Renal cortex interstitium (tissue), 11 donors: ENCODE measurements around the gene TTLL11. TPM values are rescaled to one million over a fixed set of nuclear protein-coding genes. Genes with fewer than 3 reads are reported as not detected.
"Not testable (repeated sequence)": the region's sequence is repeated elsewhere in the genome, so short reads cannot be mapped to it uniquely, and the experiment has no call there.

Source experiments
- DNase-seq, 11 donors: peaks; one replicate each; pipeline ENCODE4 v3.0.0-alpha.2; 2013; ENCODE audit warnings: low read depth in 9 of 11, low spot score in 4 of 11; ENCODE audit errors: extremely low read depth in 1 of 11
- polyA plus RNA-seq, 3 donors: library from polyadenylated mRNA; unstranded; fragments of 120-200 nt; gene quantifications; one replicate each; pipeline ENCODE4 v1.2.1, GENCODE V29; 2013; ENCODE audit not compliant: insufficient read length in 3 of 3

Gene TTLL11
- polyA plus RNA-seq, 3 donors, result 6.8 to 8.5 (median 6.9) TPM

DNA sequence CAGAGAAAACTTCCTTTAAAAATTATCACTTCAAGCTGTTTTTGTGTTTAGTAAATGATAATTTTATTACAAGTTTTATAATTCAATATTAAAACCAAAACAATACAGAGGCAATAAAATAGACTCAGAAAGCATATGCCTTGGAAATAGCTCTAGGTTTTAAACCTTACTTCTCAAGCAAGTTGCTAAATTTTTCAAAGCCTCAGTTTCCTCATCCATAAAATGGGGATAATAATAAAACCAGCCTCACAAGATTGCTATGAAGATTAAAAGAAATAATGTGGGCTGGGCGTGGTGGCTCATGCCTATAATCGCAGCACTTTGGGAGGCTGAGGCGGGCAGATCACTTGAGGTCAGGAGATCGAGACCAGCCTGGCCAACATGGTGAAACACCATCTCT, 62.8 kb downstream of the TTLL11 start:
- DNase-seq, result no peak

DNA sequence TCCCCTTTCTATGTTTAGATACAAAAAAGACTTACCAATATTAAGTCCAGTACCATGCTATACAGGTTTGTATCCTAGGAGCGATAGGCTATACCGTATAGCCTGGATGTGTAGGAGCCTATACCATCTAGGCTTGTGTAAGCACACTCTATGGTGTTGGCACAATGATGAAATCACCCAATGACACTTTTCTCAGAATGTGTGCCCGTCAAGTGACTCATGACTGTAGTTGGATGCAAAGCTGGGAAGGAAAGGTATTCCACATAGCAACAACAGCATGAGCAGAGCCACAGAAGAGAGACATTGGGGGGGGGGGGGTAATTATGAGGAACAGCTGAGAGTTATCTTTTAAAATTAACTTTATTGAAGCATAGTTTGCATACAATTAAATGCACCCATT, 63.2 kb downstream of the TTLL11 start:
- no peak for DNase-seq

GRCh38 chr9:122028089-122028488, 65.0 kb downstream of the TTLL11 start:
- DNase-seq, result no peak

DNA sequence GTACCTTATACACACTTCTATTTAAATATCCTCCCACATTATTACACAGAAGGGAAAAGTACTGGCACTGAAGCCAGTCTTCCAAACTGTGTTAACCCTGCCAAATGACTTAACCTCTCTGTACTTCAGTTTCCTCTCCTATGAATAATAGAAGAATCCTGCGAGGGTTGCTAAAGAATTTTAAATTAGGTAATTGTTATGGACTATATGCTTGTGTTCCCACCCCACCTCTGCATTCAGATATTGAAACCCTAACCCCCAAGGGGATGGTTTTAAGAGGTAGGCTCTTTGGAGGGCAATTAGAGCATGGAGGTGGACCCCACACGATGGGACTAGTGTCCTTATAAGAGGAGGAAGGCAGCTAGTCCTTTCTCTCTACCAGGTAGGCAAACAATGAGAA, 72.7 kb downstream of the TTLL11 start:
- DNase-seq, result no peak

GRCh38 chr9:122016744-122017143, 76.4 kb downstream of the TTLL11 start:
- no peak for DNase-seq

GRCh38 chr9:122016309-122016708, 76.8 kb downstream of the TTLL11 start:
- DNase-seq, result no peak

- DNase-seq, result no peak
These were observed 77.8 kb downstream of the TTLL11 start for GRCh38 chr9:122015170-122015821.

GRCh38 chr9:122011818-122012498, 81.2 kb downstream of the TTLL11 start:
- DNase-seq, result no peak

DNA sequence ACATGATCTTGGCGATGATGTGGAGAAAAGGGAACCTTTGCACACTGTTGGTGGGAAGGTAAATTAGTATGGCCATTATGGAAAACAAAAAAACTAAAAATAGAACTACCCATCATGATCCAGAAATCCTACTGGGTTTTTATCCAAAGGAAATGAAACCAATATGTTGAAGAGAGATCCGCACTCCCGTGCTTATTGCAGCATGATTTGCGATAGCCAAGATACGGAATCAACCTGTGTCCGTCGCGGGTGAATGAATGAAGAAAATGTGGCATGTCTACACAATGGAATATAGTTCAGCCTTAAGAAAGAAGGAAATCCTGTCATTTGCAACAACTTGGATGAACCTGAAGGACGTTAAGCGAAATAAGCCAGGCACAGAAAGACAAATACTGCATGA, 84.5 kb downstream of the TTLL11 start:
- no peak for DNase-seq

DNA sequence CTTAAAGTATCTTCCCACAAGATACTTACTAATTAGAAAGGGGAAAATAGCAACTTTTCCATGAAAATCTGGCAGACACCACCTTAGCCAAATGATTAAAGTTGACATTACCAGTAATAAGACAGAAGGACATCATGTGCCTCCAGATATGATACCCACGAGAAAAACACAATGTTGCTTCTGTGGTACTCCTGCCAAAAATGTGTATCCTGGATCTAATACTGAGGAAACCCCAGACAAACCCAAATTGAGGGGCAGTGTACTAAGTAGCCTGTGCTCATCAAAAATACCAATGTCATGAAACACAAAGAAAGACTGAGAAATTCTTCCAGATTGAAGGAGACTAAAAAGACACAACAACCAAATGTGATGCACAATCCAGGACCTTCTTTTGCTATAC, 85.3 kb downstream of the TTLL11 start:
- no peak for DNase-seq

GRCh38 chr9:122005597-122005996, 87.5 kb downstream of the TTLL11 start:
- no peak for DNase-seq

DNA sequence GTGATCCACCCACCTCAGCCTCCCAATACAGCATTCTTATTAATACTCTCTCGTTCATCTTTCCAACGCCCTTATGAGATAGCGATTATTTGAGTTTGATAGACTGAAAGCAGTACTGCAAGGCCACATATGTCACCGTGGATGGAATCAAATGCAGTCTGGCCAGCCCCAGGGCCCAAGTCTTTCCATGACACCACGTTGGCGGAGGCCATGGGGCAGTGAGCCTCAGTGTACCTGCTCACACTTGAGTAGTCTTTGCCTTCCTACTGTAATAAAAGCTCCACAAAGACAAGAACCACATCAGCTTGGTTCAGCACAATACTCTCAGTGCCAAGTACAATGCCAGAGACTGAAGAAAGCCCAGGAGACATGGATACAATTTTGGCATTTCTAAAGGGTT, 88.5 kb downstream of the TTLL11 start:
- no peak for DNase-seq

DNA sequence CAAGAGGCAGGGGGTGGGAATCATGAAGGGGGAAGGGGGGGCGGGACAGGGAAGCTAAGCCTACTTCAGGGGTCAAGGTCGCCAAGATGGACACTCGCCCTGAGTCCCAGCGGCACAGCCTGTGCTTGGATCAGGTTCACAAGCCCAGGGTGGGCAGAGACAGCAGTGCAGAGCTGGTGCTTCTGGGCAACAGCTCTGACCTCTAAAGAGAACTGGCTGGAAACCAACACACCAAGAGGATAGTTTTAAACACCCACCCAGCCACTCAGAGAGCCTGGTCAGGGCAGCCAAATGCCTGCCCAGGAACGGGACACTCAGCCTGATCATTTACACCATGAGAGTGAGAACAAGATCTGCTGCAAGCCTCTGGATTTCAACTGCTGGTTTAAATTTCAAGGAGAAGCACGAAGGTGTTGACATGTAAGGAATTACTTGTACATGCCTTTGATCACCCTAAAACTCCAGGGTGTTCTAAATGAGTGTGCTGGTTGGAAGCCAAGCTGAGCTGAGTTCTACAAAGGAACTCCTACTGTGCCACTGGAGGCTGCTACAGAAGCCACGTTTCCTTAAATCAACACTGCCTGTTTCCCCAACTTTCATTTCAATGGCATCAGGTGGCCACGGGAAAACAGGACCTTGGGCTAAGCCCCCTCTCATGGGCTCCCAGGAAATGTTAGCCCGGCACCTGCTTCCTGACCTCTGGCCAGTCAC, 91.5 kb downstream of the TTLL11 start:
- DNase-seq, result no peak

GRCh38 chr9:122000526-122000925, 92.6 kb downstream of the TTLL11 start:
- not testable (repeated sequence) for DNase-seq

DNA sequence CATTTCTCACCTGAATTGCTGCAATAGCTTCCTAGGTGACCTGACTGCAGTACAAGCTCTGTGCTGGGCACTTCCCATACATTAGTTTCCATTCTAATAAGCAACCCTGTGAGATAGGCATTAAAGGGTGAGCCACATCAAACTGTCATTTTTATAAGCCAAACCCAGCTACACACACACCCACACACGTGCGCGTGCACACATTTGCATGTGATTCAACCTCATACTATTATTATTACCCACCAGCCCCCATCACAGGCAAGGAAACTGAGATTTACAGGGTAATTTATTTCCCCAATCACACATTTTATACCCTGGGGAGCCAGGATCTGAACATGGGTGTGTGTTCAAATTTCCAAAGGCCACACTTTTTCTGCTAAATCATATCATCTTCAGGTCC, 93.6 kb downstream of the TTLL11 start:
- DNase-seq, result no peak

- DNase-seq, result no peak
These were observed 94.5 kb downstream of the TTLL11 start for GRCh38 chr9:121998513-121999049.

- no peak for DNase-seq
These were observed 95.3 kb downstream of the TTLL11 start for GRCh38 chr9:121997791-121998190.

DNA sequence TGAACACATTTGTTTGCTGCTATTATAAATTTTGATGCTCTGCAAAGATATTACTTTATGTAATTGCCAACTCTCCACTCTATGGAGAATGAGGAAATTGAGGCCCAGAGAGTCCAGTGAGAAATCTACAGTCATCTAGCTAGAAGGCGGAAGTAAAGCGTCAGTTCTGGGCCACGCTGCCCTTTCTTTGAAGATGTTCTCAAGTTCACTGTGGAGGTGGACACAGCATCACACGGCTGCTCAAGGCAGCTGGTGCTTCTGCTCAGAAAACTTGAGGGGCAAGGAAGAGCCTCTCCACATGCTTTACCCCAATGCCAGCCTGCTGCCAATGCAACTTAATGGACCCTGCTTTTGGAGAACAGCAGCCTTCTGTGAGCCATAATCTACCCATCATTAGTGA, 96.3 kb downstream of the TTLL11 start:
- no peak for DNase-seq

DNA sequence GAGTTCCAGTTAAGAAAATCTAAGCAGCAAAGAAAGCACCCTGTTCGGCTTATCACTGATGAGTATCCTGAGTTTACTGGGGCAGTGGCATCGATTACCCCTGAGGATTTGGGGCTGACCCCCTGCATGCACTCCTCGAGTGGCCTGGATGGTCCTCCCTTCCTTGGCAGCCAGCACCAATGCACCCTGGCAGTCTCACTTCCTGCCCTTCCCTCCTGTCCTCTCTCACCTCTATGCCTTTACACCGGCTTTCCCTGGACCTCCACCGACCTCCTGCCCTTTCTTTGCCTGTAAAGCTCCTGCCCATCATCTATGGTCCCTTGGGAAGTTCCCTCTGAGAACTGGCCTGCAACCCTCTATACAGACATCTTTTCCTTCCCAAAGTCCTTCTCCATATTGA, 97.1 kb downstream of the TTLL11 start:
- DNase-seq, result no peak

- peak in 10 of 11 donors; percentile 53 to 78 (median 70) for DNase-seq
These were observed 100.4 kb downstream of the TTLL11 start for GRCh38 chr9:121992571-121993212.
